Measurements from ENCODE around the gene MLYCD. TPM values are rescaled to one million over a fixed set of nuclear protein-coding genes. Genes with fewer than 3 reads are reported as not detected.

MLYCD gene
- total RNA-seq, 1 donor from 2014 or later, result 5.6 TPM

DNA sequence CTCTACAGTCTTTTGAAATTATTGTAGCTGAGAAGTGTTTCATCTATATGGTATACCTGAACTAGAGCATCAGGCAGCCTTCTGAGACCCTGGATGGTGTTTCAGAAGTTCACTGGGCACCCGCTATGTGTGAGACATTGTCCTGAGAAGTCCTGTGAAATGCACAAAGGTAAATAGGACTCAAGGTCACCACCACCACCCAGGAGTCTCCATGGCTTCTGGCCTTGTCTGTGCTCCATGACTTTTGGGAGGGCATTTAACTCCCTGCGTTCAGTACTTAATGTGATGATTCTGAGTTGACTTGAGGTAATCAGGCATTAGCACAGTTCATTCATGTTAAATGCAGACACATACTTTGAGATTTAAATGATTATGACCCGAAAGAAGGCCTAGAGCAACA, 1.1 kb downstream of the MLYCD start:
- no peak for DNase-seq

DNA sequence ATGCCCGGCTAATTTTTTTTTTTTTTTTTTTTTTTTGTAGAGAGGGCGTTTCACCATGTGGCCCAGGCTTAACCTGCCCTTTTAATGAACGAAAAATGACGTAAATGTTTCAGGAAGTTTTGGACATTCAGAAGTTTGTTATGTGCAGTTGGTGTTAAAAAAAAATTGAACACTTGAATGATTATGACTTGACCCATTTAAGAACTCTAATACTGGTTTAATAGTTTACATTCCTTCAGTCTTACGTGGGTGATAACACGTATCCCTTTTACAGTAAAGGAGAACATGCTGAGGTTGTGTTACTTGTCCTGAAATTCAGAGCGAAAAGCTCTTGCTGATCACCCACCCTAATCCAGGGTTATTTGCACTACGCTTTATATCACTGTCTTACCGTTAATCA, 1.7 kb downstream of the MLYCD start:
- DNase-seq, result no peak

GRCh38 chr16:83901101-83901500, 2.2 kb downstream of the MLYCD start:
- DNase-seq, result no peak

GRCh38 chr16:83903751-83904150, 4.8 kb downstream of the MLYCD start:
- no peak for DNase-seq

- DNase-seq, result no peak
Measured at GRCh38 chr16:83906683-83907082, 7.8 kb downstream of the MLYCD start.

DNA sequence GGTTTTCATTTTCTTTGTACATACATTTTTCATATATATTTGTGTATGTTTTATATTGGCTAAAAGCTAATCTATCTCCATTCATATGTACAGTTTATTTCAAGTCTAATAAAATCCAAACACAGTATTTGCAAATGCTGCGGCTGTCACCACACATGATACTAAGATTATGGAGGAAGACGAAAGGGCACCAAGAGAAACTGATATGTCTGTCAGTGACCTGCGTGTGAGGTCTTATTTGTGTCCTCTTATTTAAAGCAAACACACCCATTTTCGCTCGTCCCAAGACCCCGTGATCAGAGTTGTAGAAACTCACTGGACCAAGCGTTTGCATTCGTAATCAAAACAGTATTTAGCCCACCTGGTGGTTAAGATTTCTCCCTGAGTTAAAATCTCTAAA, 8.2 kb downstream of the MLYCD start:
- DNase-seq, result no peak

DNA sequence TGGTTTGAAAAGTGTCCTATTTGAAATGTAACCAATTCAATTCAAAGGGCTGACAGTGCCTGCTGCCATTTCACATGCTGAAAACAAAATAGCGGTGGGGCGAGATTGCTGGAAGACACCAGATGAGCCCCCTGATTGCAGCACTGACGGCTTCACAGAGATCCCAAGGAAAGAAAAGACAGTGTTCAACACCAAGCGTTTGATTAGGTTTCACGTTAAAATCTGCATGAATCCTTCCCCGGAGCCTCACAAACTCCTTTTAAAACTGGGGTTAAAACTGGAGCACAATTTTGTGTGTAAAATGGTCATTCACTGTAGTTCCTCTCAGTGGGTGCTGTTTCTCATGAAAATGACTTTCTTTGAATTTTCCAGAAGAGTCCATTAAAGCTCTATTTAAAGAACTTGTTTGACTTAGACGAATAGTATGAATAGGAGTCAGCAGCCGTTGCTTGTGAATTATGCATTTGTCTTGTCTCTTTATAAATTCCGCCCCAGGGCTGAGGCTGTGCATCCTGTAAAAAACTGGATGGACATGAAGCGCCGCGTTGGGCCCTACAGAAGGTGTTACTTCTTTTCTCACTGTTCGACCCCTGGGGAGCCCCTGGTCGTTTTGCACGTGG, 8.8 kb downstream of the MLYCD start:
- DNase-seq, result no peak

- no peak for DNase-seq
Measured at GRCh38 chr16:83908798-83909197, 9.9 kb downstream of the MLYCD start.

DNA sequence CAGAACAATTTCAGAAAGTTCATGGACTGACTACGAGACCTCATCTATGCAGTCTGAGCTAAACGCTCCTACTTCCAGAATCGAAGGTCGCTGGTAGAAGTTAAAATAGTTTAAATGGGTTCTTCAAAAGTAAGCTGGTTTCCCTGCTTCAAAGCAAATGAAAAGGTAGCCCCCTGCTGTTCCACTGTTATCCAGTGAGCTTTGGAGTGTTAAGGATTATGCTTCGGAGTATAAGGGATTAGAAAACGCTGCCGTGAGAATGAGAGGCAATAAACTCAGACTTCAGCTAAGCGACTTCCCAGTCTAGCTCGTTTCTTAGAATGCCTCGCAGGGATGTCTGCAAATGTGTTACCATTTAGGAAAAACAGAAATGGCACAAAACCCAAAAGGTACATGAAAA, 12.4 kb downstream of the MLYCD start:
- DNase-seq, result no peak

GRCh38 chr16:83912519-83913244, 13.8 kb downstream of the MLYCD start:
- no peak for DNase-seq

DNA sequence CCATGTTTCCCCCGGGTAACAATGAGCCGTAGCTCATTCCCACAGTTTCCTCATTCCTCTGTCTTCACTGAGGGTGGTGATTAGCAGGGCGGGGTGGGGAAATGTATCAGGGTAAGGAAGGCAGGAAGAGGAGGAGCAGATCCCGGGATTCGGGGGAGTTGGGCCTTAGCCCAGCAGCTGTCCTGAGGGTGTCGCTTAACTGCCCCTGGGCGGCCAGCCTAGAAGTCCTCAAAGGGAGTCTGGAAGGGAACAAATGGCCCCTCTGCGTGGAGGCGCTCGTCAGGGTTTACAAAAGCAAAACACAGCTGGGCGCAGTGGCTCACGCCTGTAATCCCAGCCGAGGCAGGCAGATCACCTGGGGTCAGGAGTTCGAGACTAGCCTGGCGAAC, 14.3 kb downstream of the MLYCD start:
- peak; percentile 26 for DNase-seq

- DNase-seq, result no peak
Measured at GRCh38 chr16:83914091-83914710, 15.3 kb downstream of the MLYCD start.

DNA sequence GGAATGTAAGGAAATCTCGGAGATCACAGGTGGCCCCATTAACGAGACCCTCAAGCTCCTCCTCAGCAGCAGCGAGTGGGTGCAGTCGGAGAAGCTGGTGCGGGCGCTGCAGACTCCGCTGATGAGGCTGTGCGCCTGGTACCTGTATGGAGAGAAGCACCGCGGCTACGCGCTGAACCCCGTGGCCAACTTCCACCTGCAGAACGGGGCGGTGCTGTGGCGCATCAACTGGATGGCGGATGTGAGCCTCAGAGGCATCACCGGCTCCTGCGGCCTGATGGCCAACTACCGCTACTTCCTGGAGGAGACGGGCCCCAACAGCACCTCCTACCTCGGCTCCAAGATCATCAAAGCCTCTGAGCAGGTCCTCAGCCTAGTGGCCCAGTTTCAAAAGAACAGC, 16.2 kb downstream of the MLYCD start:
- no peak for DNase-seq

DNA sequence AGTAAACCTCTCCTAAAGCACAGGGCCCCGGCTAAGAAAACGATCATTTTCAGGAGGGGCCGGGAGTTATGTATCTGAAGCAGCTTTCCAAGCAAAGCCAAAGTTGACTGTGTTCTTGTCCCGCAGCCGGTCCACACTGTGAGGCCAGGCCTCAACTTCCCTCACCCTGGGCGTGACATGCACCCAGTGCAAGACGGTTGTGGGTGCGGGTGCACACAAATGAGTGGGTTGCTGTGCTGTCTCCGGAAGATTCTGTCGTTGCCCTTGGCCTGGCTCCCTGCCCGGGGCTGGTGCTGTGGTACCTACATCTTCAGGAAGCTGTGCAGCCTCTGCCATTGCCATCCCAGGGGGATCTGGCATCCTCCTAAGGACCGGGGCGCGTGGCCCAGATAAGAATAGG, 16.6 kb downstream of the MLYCD start:
- DNase-seq, result no peak

- DNase-seq, result no peak
Measured at GRCh38 chr16:83917152-83918120, 18.5 kb downstream of the MLYCD start.

DNA sequence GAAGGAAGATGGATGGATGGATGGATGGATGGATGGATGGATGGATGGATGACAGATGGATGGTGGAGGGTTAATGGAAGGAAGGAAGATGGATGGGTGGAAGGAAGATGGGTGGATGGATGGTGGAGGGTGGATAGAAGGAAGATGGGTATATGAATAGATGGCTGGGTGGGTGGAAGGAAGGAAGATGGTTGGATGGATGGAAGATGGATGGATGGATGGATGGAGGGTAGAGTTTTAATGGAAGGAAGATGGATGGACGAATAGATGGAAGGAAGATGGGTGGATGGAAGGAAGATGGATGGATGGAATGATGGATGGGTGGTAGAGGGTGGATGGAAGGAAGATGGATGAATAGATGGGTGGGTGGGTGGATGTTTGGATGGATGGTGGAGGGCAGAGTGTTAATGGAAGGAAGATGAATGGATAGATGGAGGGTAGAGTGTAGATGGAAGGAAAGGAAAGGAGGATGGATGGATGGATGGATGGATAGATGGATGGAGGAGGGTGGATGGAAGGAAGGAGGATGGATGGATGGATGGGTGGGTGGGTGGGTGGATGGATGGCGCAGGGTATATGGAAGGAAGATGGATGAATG, 22.1 kb downstream of the MLYCD start:
- DNase-seq, result no peak

DNA sequence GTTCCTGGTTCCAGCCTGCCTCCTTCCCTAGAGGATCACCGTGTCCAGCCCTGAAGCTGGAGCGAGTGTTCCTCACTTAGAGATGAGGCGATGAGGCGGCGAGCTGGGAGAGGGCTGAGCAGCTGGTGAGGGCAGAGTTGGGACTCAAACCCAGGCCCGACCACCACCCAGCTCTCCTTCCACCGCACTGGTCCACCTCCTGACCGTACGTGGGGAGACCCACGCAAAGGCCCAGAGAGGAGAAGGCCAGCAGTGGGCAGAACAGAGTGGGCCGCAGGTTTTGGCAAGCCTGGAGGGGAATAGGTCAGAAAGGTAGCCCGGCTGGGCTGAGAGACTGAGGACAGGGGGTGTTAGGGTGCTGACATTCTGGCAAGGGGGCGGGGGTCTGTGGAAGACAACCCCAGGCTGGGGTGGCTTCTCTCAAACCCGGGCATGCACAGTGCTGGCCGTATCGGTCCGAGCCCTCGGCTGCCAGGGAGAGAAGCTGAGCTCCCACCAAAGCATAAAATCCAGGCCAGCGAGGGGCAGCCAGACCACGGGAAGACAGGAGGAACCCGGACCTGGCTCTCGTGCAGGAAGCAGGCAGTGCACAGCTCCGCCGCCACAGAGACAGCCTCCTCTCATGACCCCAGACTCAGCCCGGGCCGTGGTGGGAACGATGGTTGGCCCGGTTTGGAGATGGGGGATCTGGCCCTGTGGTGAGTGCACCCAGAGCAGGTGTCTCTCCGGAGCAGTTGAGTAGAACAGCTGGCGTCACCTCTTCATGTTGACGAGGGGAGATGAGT, 24.9 kb downstream of the MLYCD start:
- no peak for DNase-seq

GRCh38 chr16:83924686-83925085, 25.8 kb downstream of the MLYCD start:
- no peak for DNase-seq

- no peak for DNase-seq
Measured at GRCh38 chr16:83925095-83925905, 26.4 kb downstream of the MLYCD start.

DNA sequence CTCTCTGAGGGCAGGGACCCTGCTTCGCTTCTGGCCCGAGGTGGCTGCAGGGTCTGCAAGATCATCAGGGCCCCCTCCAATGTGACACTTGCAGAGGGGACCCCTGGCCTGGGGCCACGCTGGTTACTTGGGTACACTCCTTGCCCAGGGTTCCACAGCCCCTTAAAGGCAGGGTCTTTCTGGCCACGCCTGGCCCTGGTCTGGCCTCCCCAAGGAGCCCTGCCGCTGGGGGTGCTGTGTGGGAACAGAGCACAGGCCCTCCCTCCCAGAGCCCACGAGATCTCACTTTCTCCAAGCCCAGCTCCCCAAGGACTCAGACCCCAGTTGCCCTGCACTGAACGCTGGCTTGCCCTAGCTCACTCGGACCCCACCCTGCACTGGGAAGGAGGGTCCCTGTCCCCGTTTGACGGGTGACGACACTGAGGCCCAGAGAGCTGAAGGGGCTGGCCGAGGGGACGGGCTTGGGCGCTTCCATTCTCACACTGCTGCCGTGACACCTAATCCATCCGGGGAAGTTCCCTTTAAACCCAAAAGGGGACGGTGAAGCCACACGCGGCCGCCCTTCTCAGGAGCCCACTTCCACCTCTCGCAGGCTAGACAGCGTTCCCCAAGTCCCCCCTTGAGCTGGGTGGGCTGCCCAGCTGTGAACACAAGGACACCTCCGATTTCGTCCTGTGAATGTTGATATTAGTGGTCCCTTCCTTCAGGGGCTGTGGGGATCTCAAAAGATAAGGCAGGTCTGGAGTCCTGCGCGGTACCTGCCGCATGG, 27.2 kb downstream of the MLYCD start:
- no peak for DNase-seq

All from dermis blood vessel endothelial cell (primary cell).